ENCODE results near the gene NAGA.
"Not testable (repeated sequence)": the region's sequence is repeated elsewhere in the genome, so short reads cannot be mapped to it uniquely, and the experiment has no call there.

NAGA gene

DNA sequence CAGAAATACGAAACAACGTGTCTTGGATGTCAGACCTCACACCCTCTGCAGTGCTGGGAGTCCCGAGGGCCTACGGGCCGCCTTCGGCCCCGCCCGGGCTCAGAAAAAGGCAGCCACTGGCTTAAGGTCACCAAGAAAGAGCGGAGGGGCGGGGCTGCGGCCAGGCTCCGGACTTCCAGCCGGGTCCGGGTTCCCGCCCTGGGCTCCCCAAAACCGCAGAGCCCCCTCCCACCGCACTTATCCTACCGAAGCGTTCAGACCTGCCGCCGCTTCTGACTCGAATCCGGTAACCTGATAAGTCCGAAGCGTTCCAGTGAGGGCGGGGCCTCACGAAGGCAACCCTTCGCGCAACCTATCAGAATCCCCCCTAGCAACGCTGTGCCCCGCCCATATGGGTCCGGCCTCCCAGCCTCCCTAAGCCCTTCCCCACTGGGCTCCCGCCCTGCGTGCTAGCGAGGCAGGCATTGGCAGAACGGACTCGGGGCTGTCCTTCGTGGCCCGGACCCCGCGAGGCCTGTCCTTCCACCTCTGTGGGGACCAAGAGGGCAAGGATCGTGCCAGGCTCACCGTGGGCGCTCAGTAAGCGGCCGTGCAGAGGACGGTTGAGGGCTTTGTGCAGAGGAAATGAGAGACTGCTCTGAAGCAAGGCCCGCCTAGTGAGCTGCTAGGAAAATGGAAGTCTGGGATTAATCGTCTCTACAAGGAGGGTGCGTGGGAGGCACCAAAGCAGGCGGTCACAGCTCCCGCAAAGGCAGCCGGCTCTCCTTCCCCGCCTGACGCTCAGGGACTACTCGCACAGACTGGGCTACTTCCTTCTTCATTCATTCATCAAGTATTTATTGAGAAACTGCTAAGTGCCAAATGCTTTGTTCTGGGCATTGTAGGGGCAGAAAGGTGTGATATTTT is at the start of gene NAGA:
TSS of gene NAGA (minus strand) at position 296 of the 906 bp plus-strand sequence. CDS start 515 bp downstream, outside the sequence.
- peak; percentile 87 to 88 for DNase-seq

DNA sequence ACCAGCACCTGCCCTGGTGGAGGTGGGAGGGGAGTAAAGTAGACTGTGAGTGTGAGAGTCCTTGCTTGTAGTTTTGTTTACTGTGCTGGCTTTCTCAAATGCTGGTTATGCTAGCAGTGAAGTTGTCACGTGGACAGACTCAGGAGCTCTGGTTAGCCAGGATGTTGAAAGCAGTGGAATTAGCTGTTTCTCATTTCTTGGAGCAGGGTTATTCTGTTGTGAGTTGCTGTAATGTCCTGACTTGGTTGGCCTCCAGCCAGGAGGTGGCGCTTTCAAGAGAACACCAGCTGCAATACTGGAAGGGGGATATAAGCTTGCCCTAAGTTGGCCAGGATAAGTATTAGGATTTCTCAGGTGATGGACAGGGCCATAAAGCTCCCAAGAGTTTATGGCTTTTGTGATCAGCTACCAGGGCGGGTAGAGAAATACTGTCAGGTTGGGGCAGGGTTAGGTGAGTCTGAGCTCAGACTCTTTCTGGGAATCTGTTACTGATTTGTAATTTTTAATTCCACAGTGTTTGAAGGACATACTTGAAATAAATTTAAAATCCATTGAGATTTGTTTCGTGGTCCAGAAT is 46.3 kb upstream of the NAGA start:
- no peak for DNase-seq

DNA sequence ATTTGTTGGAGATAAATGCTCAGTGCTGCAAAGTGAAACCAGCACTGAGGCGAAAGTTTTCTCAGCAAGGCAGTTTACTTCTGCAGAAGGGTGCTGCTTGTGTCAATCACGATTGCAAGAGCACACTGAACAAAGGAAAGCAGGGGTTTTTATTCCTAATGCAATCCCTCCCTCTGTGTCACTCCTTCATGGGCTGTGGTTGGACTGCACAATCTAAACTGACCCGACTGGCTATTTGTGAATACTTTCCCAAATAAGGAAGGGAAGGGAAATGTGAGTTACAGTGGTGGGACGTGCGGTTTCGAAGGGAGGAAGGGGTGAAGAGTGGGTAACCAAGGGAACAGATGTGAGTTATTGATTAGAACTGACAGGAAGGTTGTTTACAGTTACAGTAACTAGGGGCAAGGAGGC is 44.8 kb upstream of the NAGA start:
- DNase-seq: not testable (repeated sequence)

DNA sequence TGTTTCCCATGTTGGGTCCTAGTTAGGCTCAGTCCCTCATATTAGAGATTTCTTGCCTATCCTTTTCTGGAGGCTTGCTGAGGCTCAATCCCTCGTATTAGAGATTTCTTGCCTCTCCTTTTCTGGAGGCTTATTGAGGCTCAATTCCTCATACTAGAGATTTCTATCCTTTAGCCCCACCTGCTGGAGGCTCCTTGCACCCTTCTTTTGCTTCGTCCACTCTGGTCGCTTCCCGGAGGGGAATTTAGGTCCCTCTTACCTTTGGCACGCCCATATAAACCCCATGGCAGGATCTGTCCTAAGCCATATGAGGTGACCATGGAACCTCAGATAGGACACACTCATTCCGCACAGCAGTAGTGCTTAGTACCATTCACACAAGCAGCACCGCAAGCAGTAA is 44.1 kb upstream of the NAGA start:
- DNase-seq: no peak

DNA sequence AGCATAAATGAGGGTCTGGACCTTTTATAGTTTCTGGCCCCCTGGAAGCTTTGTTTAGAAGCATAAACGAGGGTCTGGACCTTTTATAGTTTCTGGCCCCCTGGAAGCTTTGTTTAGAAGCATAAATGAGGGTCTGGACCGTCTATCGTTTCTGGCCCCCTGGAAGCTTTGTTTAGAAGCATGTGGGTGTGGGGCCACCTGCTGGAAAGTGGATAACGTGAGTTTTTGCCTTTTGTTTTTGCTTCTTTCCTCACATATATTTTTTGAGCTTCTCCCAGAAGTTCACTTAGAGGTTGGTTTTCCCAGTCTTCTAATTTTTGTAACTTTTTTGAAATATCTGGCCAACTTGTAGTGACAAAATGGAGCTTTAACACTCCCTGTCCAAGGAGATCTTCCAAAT is 42.2 kb upstream of the NAGA start:
- DNase-seq: not testable (repeated sequence)

DNA sequence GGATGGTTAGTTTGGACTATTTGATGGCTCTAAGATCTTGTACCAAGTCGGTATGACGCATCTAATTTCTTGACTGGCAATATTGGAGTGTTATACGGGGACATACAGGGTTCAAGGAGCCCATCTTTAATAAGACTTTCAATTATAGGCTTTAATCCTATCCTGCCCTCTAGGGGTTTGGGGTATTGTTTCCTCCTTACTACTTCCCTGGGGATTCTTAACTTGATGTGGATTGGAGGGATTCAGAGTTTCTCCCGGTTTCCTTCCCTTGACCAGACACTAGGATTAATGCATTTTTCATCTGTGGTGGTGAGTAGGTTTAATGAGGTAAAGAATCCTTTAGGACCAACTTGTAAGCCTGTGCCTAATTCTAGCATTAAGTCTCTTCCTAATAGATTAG is 41.2 kb upstream of the NAGA start:
- no peak for DNase-seq

DNA sequence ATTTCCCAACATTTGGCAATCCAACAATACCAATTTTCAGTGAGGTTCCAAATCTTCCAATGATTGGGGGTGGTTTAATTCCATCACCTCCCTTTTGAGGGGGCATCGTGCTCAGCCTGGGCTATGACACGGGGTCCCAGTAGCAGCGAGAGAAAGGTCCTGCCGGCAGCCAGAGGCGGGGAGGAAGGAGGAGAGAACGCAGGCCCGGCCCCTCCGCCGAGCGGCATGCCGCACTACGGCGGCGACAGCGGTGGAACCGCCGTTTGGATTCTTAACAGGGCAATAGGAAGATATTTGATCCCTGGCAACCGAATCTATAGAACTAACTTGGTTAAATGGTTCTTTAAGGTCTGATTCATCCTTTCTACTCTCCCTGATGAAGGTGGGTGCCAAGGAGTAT is 38.2 kb upstream of the NAGA start:
- DNase-seq: no peak

DNA sequence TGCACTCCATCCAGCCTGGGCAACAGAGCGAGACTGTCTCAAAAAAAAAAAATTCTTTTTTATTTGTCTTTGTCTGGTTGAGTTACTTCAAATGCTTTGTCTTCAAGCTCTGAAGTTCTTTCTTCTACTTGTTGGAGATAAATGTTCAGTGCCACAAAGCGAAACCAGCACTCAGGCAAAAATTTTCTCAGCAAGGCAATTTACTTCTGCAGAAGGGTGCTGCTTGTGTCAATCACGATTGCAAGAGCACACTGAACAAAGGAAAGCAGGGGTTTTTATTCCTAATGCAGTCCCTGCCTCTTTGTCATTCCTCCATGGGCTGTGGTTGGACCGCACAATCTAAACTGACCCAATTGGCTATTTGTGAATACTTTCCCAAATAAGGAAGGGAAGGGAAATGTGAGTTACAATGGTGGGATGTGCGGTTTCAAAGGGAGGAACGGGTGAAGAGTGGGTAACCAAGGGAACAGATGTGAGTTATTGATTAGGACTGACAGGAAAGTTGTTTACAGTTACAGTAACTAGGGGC is 33.8 kb upstream of the NAGA start:
- DNase-seq: not testable (repeated sequence)

DNA sequence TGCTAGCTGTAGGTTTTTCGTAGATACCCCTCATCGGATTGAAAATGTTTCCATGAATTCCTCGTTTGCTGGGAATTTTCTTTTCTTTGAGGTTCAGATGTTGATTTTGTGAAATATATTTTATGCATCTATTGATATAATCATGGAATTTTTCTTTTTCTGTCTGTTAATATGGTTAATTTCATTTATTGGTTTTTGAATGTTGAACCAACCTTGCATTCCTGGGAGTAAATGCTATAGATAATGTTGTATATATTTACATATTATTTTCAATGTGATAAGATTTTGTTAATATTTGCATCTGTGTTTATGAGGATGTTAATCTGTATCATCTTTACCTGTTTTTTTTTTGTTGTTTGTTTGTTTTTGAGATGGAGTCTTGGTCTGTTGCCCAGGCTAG is 30.6 kb upstream of the NAGA start:
- no peak for DNase-seq

DNA sequence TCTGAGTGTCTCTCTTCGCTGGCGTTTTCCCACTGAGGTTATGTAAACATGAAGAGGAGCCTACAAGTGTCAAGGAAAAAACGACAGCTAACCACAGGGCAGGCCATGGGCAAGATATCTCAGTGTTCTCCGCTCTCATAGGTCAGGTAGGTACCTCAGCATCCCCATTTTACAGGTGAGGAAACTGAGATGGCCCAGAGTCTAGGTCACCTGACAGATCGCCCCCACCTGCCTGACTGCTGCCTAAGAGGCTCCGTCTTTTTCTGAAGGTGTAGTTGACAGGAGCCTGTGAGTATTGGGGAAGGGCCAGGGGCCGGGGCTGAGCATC is 20.8 kb upstream of the NAGA start:
- DNase-seq: no peak

DNA sequence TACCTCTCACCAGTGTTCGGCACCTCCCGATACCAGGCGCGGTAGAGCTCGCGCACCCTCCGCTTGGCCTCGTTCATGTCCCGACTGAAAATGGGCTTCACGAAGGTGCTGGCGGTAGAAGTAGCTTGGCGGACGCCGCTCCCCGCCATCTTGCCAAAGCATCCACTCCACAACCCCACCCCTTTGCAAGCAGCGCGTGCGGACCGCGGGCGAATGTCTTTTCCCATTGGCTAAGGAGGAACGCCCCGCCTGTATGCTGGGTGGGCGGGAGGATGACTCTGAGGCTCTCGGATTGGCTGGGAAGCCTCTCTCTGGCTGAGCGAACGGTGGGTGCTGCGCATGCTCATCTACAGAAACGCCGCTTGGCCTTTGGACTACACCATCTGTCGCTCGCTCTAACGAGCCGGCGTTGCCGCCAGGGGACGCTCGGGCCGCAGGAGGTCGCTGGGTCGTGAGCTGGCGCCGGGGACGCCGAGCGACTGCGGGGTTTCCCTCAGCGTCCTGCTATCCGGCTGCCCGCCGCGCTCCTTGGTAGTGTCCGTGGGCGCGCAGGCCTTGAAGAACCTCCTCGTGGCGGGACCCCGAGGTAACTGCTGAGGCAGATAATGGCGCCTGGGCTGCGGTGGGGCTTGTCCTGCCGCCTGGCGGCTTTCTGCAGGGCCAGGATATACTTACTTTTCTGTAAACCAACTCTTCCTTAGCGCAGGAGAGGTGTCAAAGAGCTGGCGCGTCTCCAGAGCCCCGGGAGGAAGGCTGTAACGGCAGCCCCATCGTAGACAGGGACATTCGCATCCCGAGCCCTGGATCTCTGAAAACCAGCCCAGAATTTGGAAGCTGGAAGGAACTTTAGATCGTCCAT is 20.2 kb upstream of the NAGA start, which contains the start of gene NDUFA6:
TSS of gene NDUFA6 (minus strand) at position 177 of the 859 bp plus-strand sequence. CDS start at position 149, 28 bp downstream.
- peak; percentile 98 for DNase-seq

DNA sequence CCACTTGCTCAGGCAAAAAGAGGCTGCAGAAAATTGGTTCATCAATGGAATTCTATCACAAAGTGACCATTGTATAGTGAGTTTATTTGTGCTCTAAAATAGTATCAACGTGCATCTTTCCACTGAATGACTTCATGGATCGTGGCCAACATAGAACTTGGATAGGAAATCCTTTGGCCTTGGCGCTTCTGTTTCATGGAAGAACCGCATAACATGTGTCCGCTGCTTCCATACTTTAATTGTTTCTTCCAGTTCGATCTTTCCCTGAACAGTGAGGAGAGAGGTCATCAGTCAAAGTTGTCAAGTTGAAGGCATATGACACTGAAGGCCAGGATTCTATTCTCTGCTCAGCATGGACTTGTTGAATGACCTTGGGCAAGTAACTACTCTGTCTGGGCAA is 15.4 kb upstream of the NAGA start:
- DNase-seq: no peak

DNA sequence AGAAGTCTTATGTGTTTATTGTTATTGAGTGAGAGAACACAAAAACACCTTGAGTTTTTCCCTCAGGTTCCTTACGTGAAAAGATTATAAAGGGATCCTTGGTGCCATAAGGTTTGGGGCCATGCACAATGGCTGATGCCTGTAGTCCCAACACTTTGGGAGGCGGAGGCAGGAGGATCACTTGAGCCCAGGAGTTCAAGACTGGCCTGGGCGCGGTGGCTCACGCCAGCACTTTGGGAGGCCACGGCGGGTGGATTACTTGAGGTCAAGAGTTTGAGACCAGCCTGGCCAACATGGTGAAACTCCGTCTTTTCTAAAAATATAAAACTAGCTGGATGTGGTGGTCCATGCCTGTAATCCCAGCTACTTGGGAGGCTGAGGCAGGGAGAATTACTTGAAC is 14.3 kb upstream of the NAGA start:
- DNase-seq: no peak

DNA sequence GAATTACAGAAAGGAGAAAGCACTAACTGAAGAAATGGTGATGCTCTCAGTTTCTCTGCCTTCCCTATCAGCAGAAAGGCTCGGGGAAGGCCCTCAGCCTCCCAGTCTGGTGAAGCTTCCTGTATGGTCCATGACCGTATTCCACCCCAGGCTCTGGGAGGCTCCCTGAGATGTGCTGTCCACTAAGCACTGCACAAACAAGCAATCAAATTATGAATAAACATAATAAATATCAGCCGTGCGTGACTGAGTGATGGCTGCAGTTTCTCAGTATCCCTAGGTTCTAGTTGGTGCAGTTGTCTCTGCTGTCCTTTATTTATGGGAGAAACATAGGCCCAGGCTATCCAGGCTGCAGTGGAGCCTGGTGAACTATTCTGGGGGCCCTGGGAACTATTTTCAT is 12.5 kb upstream of the NAGA start:
- no peak for DNase-seq

DNA sequence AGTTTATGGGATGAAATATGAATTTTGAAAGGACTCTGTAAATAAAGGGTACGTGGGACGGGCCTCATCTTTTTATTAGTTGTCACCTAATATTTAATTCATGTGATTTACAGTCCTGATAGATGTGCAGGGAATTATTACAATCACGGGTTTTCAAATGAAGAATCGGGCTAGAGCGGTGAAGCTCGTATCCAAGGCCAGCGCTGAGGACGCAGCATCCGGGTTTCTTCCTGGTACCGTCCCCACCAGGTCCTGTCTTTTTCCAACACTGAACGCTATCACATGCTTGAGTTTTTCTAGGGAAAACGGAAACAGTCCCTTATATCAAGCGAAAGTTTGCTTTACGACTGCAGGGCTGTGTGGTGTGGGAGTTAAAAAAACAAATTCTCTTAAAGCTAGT is 9.7 kb upstream of the NAGA start:
- no peak for DNase-seq

DNA sequence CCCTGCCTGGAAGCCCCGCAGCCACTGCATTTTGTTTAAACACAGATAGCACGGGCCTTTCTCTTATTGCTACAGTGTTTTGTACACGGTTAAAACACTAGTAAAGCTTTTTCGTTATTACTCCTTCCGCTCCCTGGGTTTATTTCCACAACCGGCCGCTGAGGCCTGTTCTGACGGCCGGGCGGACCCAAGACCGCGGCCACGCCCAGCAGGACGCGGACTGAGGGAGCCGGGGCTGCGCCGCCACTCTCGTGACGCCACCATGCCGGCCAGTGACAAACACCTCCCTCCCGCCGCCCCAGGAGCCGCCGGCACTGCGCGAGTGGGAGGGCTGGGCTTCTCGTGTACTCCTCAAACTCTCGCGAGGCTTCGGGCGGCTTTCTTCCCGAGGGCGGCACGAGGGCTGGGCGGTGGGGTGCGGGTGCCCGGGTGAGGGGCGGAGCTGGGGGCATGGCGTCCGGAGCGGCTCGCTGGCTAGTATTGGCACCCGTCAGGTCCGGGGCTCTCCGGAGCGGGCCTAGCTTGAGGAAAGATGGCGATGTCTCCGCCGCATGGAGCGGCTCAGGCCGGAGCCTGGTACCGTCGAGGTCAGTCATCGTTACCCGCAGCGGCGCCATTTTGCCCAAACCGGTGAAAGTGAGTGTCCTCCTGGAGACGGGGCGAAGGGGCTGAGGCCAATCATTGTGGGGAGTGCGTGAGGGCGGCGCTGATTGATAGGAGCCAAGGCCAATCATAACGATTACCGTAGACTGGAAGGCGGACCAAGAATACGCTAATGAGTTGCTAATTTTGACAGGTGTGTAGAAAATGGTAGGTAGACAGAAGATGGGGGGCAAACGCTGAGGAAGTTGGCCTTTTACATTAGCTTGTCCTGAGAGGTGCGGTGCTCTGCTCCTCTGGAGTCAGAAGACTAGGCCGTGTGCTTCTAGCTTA is 9.0 kb upstream of the NAGA start, which contains the start of gene SMDT1:
TSS of gene SMDT1 (plus strand) at position 382 of the 933 bp plus-strand sequence. CDS start at position 451, 69 bp downstream.
- peak; percentile 98 to 99 for DNase-seq

DNA sequence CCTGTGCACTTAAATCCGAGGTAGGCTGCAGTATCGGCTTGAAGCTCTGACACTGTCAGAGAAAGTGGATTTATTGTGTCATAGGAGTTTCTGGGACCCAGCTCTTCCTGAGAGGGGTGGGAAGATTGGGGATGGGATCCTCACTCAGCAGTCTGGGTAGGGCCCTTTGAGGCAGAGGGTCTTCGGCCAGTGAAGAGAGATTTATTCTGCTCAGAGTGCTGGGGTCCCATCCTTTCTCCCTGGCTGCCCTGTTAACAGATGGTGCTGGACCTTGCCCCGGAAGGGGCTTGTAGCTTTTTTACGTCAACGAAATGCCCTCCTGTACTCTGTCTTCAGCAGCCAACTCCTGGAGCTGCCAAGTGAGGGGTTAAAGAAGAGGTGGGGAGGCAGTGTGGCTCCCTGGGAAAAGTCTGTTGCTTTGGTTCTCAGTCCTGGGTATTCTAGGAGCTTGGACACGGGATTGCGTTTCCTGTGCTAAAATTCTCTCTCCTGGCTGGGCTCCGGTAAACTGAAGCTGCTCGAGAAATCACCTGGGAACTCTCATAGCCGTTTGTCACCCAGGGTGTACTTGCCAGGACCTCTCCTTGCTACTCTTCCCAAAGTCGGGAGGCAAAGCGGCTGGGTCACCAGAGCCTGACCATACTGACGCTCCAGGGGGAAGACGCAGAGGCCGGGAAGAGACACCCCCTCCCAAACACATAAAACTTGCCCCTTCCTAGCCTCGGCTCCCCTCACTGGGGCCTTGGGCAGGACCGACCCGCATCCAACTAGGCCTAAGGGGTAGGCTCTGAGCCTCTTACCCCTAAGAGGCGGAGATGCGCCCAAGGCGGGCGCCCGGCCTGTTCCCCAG is 8.1 kb upstream of the NAGA start:
- DNase-seq: no peak

DNA sequence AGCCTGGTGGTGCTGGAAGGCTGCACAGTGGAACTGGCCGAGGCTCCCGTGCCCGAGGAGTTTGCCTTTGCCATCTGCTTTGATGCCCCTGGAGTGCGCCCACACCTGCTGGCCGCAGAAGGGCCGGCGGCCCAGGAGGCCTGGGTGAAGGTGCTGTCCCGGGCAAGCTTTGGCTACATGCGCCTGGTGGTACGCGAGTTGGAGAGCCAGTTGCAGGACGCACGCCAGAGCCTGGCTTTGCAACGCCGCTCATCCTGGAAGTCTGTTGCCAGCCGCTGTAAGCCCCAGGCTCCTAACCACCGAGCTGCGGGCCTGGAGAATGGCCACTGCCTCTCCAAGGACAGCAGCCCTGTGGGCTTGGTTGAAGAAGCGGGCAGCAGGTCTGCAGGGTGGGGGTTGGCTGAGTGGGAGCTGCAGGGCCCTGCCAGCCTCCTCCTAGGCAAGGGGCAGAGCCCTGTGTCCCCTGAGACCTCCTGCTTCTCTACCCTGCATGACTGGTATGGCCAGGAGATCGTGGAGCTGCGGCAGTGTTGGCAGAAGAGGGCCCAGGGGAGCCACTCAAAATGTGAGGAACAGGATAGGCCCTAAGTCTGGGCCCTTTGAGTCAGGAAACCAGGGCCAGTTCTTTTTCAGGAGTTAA is 7.0 kb upstream of the NAGA start:
- no peak for DNase-seq

DNA sequence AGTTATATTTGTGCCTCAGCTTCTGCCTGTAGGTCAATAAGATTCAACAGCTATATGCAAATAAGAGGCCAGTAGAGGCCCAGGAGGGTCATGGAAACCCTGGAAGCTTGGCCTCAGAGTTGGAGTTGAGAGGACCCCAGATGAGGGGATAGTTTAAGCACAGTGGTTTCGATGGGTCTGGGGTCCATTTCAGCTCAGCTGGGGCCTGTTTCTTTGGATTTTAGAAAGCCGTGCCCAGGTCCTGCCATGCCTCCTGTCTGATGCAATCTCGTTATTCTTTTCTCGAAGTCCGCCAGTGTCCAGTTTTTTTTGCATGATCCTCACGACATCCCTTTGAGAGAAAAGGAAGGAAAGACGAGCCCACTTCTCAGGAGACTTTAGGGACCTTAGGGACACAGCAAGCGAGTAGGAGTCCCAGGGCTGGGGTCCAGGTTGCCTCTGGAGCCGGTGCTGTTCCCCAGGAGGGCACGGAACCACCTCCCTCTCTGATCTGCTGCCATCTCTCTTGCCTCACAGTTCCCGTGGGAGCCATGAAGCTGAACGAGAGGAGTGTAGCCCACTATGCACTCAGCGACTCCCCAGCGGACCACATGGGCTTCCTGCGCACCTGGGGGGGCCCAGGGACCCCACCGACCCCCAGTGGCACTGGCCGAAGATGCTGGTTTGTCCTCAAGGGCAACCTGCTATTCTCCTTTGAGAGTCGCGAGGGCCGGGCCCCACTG is 6.3 kb upstream of the NAGA start:
- DNase-seq: no peak

All from activated CD4-positive, alpha-beta T cell treated with anti-CD3 and anti-CD28 coated beads, Interleukin-2, amount 50 U/mL, for 4 hours (primary cell).